IMR-90 (cell line): ENCODE measurements around the gene SH3D21. TPM values are rescaled to one million over a fixed set of nuclear protein-coding genes. Genes with fewer than 3 reads are reported as not detected.

Experiments
- ATAC-seq: fragments of 200-7000 bp; cut with Tn5 transposase; 2 replicates; pipeline ENCODE4 v1.9.1; 2020; ENCODE audit warnings: low read depth, mild to moderate bottlenecking, moderate library complexity
- BruUV-seq: library from RNA; stranded (reverse); fragments of 400-500 nt; replicated peaks from 2 replicates; lab custom pipeline; 2021; lab: Mats Ljungman, UMichigan
- CTCF ChIA-PET: fragments of 300-600 bp; formaldehyde crosslinking; extraction: SDS; loops from one replicate; lab custom pipeline; 2021; ENCODE audit warnings: antibody characterized with exemption; lab: Yijun Ruan, JAX
- POLR2A ChIA-PET: fragments of 300-600 bp; sonication (Branson Sonifier 250); formaldehyde crosslinking; loops from one replicate; lab custom pipeline; 2022; ENCODE audit warnings: antibody characterized with exemption; ENCODE audit not compliant: unreplicated experiment; lab: Charles Lee
- DNase-seq: peaks from one replicate; pipeline ENCODE4 v3.0.0; 2013
- H2AFZ ChIP-seq: replicated peaks from 2 replicates; pipeline ENCODE3; 2013; ENCODE audit warnings: low read length, mild to moderate bottlenecking; ENCODE audit not compliant: poor library complexity
- H2AK5ac ChIP-seq: 2 replicates; pipeline ENCODE4 v1.6.1; 2013; ENCODE audit warnings: low read depth, low read length, inconsistent platforms
- H2AK9ac ChIP-seq: replicated peaks from 2 replicates; pipeline ENCODE3; 2013; ENCODE audit warnings: mild to moderate bottlenecking, low read depth, low read length, moderate library complexity; ENCODE audit not compliant: poor library complexity
- H2BK120ac ChIP-seq: 2 replicates; pipeline ENCODE4 v1.6.1; 2013; ENCODE audit warnings: low read depth, low read length, inconsistent platforms
- H2BK15ac ChIP-seq: 3 replicates; pipeline ENCODE4 v1.6.1; 2013; ENCODE audit warnings: low read depth, low read length, inconsistent platforms
- H2BK20ac ChIP-seq: 2 replicates; pipeline ENCODE4 v1.6.1; 2013; ENCODE audit warnings: low read depth, mild to moderate bottlenecking, inconsistent platforms, low read length, moderate library complexity
- H2BK5ac ChIP-seq: 2 replicates; pipeline ENCODE4 v1.6.1; 2013; ENCODE audit warnings: mild to moderate bottlenecking, low read depth, low read length, inconsistent platforms; ENCODE audit not compliant: poor library complexity, severe bottlenecking
- H3K14ac ChIP-seq: replicated peaks from 2 replicates; pipeline ENCODE4 v1.6.1; 2013; ENCODE audit warnings: low read depth, low read length, inconsistent platforms
- H3K18ac ChIP-seq: 2 replicates; pipeline ENCODE4 v1.6.1; 2013; ENCODE audit warnings: low read depth, low read length, control low read depth
- H3K23ac ChIP-seq: 2 replicates; pipeline ENCODE4 v1.6.1; 2013; ENCODE audit warnings: low read depth, low read length, inconsistent platforms
- H3K27ac ChIP-seq: 2 replicates; pipeline ENCODE4 v1.5.1; 2013; ENCODE audit warnings: mild to moderate bottlenecking, control low read depth, low read length; ENCODE audit not compliant: insufficient read depth
- H3K27me3 ChIP-seq: 2 replicates; pipeline ENCODE4 v1.6.1; 2013; ENCODE audit warnings: low read length; ENCODE audit not compliant: control insufficient read depth, insufficient read depth
- H3K36me3 ChIP-seq: 2 replicates; pipeline ENCODE4 v1.6.1; 2013; ENCODE audit warnings: low read length, mixed read lengths; ENCODE audit not compliant: control insufficient read depth, insufficient read depth
- H3K4ac ChIP-seq: 2 replicates; pipeline ENCODE4 v1.6.1; 2013; ENCODE audit warnings: low read depth, low read length, inconsistent platforms
- H3K4me1 ChIP-seq: 2 replicates; pipeline ENCODE4 v1.6.1; 2013; ENCODE audit warnings: low read length, mixed read lengths; ENCODE audit not compliant: control insufficient read depth, insufficient read depth
- H3K4me2 ChIP-seq: 2 replicates; pipeline ENCODE4 v1.6.1; 2013; ENCODE audit warnings: low read depth, mild to moderate bottlenecking, control low read depth, low read length, moderate library complexity
- H3K4me3 ChIP-seq: 2 replicates; pipeline ENCODE4 v1.5.1; 2013; ENCODE audit warnings: low read depth, mild to moderate bottlenecking, control low read depth, low read length, moderate library complexity; ENCODE audit not compliant: insufficient read depth
- H3K56ac ChIP-seq: 2 replicates; pipeline ENCODE4 v1.6.1; 2013; ENCODE audit warnings: low read length, inconsistent platforms; ENCODE audit not compliant: insufficient read depth; ENCODE audit errors: extremely low read depth
- H3K79me1 ChIP-seq, 2 experiments: 2 replicates each; pipeline ENCODE4 v1.6.1; 2013; ENCODE audit warnings: low read length in 2 of 2, inconsistent platforms in 1 of 2, low read depth in 1 of 2
- H3K9ac ChIP-seq: 2 replicates; pipeline ENCODE4 v1.6.1; 2013; ENCODE audit warnings: low read depth, low read length, control low read depth
- H3K9me1 ChIP-seq: 2 replicates; pipeline ENCODE4 v1.6.1; 2013; ENCODE audit warnings: low read length, inconsistent platforms; ENCODE audit not compliant: insufficient read depth
- H3K9me3 ChIP-seq: 2 replicates; pipeline ENCODE4 v1.6.1; 2013; ENCODE audit warnings: low read length; ENCODE audit not compliant: control insufficient read depth, insufficient read depth
- H4K20me1 ChIP-seq: 2 replicates; pipeline ENCODE4 v1.6.1; 2013; ENCODE audit warnings: low read length, inconsistent platforms; ENCODE audit not compliant: insufficient read depth
- H4K5ac ChIP-seq: 2 replicates; pipeline ENCODE4 v1.6.1; 2013; ENCODE audit warnings: mild to moderate bottlenecking, low read depth, low read length, control low read depth
- H4K8ac ChIP-seq, 2 experiments: 2 replicates each; pipeline ENCODE4 v1.6.1; 2013; ENCODE audit warnings: low read depth in 2 of 2, low read length in 2 of 2, control low read depth in 1 of 2, inconsistent platforms in 1 of 2
- H4K91ac ChIP-seq: 2 replicates; pipeline ENCODE4 v1.6.1; 2013; ENCODE audit warnings: low read depth, low read length, inconsistent platforms; ENCODE audit not compliant: insufficient read depth
- CEBPB ChIP-seq: IDR thresholded peaks from 2 replicates; pipeline ENCODE4 v1.6.1; 2012; ENCODE audit warnings: low read depth, low read length, improper control_type of control experiment
- CHD1 ChIP-seq: IDR thresholded peaks from 2 replicates; pipeline ENCODE4 v1.6.1; 2012; ENCODE audit warnings: low read depth, low read length, improper control_type of control experiment
- FOS ChIP-seq: fragments of 150-350 bp; IDR thresholded peaks from 2 replicates; pipeline ENCODE4 v1.6.1; 2016; ENCODE audit warnings: low read depth, low read length
- POLR2A ChIP-seq: IDR thresholded peaks from 2 replicates; pipeline ENCODE4 v1.6.1; 2012; ENCODE audit warnings: mild to moderate bottlenecking, low read depth, low read length
- RAD21 ChIP-seq: IDR thresholded peaks from 2 replicates; pipeline ENCODE4 v1.6.1; 2012; ENCODE audit warnings: low read length, improper control_type of control experiment
- RCOR1 ChIP-seq: IDR thresholded peaks from 2 replicates; pipeline ENCODE4 v1.6.1; 2012; ENCODE audit warnings: mild to moderate bottlenecking, low read length, improper control_type of control experiment; ENCODE audit not compliant: insufficient replicate concordance
- RFX5 ChIP-seq: IDR thresholded peaks from 2 replicates; pipeline ENCODE4 v1.8.0; 2012; ENCODE audit warnings: low read depth, mild to moderate bottlenecking, low read length, moderate library complexity
- WGBS, 2 experiments: methylation state at CpG; one replicate each; pipeline versions ENCODE4 v1.1.5 to v1.1.7; 2013; ENCODE audit warnings: missing lambda C conversion rate in 2 of 2; ENCODE audit not compliant: insufficient read length in 1 of 2; ENCODE audit errors: extremely low coverage in 2 of 2; 5-methylcytosine and 5-hydroxymethylcytosine counted together
- dilution Hi-C: fragments of 300-500 bp; cut with HindIII; formaldehyde crosslinking; loops from one replicate; pipeline ENCODE4 v1.14.3; 2018; ENCODE audit warnings: low sequenced_read_pairs; ENCODE audit not compliant: unreplicated experiment
- in situ Hi-C: fragments of 300-500 bp; cut with MboI; formaldehyde crosslinking; loops from 3 replicates; pipeline ENCODE4 v1.14.3; 2019; ENCODE audit warnings: low sequenced_read_pairs, inconsistent platforms, mixed read lengths
- intact Hi-C: fragments of 100-400 bp; cut with micrococcal nuclease; formaldehyde crosslinking; loops from 2 replicates; pipeline ENCODE4 v1.10.0; 2022
- polyA plus RNA-seq, 3 experiments: library from polyadenylated mRNA; depleted of rRNA; stranded (reverse); fragments of >200 nt; gene quantifications; 2 replicates each; pipeline ENCODE4 v1.2.3, GENCODE V29; 2012; ENCODE audit warnings: low replicate concordance in 1 of 3
- total RNA-seq: library from RNA; depleted of rRNA; stranded (reverse); fragments of >200 nt; gene quantifications from 2 replicates; pipeline ENCODE4 v1.2.3, GENCODE V29; 2012

Gene SH3D21
- total and polyA plus RNA-seq, 2 of the 4 experiments (the other 2 are of a cell fraction), result 1.8 to 11.9 TPM

- Histone ChIP-seq H2BK5ac (no peak overlapping the region), H3K79me1 (peaks cover 21 to 37% of the 10 kb centered on the region in 2 experiments), H3K27me3 (no peaks in the 10 kb centered on the region), H3K4ac (no peak overlapping the region), H3K4me3 (no peak overlapping the region), H2BK20ac (no peak overlapping the region), H3K18ac (no peak overlapping the region), H2AK9ac (no peak overlapping the region), H3K23ac (no peak overlapping the region), H3K36me3 (peaks cover 24% of the 10 kb centered on the region), H2BK15ac (no peak overlapping the region), H4K20me1 (peaks cover 35% of the 10 kb centered on the region), H3K56ac (no peak overlapping the region), H2BK120ac (no peak overlapping the region), H3K9me1 (no peaks in the 10 kb centered on the region), H4K91ac (no peak overlapping the region), H3K4me1 (peaks cover 2% of the 10 kb centered on the region; the same call in 1 of the 2 replicates), H3K9me3 (no peaks in the 10 kb centered on the region), H3K9ac (no peak overlapping the region), H4K8ac (no peak overlapping the region), H4K5ac (no peak overlapping the region), H3K14ac (no peak overlapping the region), H3K27ac (no peak overlapping the region), H2AK5ac (no peak overlapping the region), H2AFZ (no peak overlapping the region), H3K4me2 (no peak overlapping the region)
- BruUV-seq, result no TSS peak
- ChIA-PET POLR2A (no interaction called here), CTCF (interaction anchor here (2.3 kb wide), 1 partner anchor 134 kb away, joined by 15 read pairs; the partner anchor contains the start of gene TRAPPC3)
- intact Hi-C loops, result loop anchor here (2.0 kb wide), 1 partner anchor 59 kb away; the partner anchor contains the start of gene THRAP3
- TF ChIP-seq RFX5, result no peak
- no peak for TF ChIP-seq RAD21
- TF ChIP-seq POLR2A, result no peak
- no peak for TF ChIP-seq FOS
- no peak for TF ChIP-seq RCOR1
- no peak for TF ChIP-seq CHD1
- TF ChIP-seq CEBPB, result no peak
- dilution Hi-C loops, result no loop called here
- DNase-seq (no peak), ATAC-seq (no peak)
- no CpG with 5 or more reads among the region's 1 CpG for WGBS, 2 experiments
- in situ Hi-C loops, result no loop called here
Measured at GRCh38 chr1:36284061-36284460, 22.1 kb upstream of the SH3D21 start.
